ENCODE results near the gene ACOT9. TPM values are rescaled to one million over a fixed set of nuclear protein-coding genes. Genes with fewer than 3 reads are reported as not detected.

The ACOT9 gene
- total and polyA plus RNA-seq, 2 experiments from 2014 or later, result 35.9 to 38.5 TPM

GRCh38 chrX:23656091-23656490, 87.0 kb downstream of the ACOT9 start:
- Histone ChIP-seq H4K20me1 (ENCODE audit: insufficient read depth, poor library complexity, severe bottlenecking) (no peaks in the 10 kb centered on the region), H3K4me1 (ENCODE audit: insufficient read depth) (peaks cover 22% of the 10 kb centered on the region), H2AFZ (no peak overlapping the region), H3K27ac (peak overlapping the region; percentile 72), H3K9me2 (replicated peaks; ENCODE audit: insufficient read depth) (no peaks in the 10 kb centered on the region), H3K4me3 (no peak overlapping the region), H3K9me3 (ENCODE audit: low read depth) (no peaks in the 10 kb centered on the region), H3K27me3 (no peaks in the 10 kb centered on the region), H3K36me3 (replicated peaks; ENCODE audit: insufficient read depth, low read depth) (no peaks in the 10 kb centered on the region), H3K79me2 (no peaks in the 10 kb centered on the region), H3K4me2 (no peak overlapping the region)
- TF ChIP-seq EZH2phosphoT487 (IDR thresholded peaks at IDR 0.05; ENCODE audit: low read depth, severe bottlenecking, unreplicated experiment), result no peak
- TF ChIP-seq EZH2 (IDR thresholded peaks at IDR 0.05; ENCODE audit: borderline replicate concordance), result no peak
- TF ChIP-seq CTCF (IDR thresholded peaks at IDR 0.05; ENCODE audit: poor library complexity), result no peak
- DNase-seq (ENCODE audit: low spot score), result no peak
- WGBS (ENCODE audit: low lambda C conversion rate, missing lambda C conversion rate), result 61% methylated on average over 5 of the region's 5 CpGs

Small RNAs within 50 kb of the gene (small RNA-seq; reads per million reads assigned to genes)
- not detected for gene RF00019

Other genes with a start within 250 kb of the ACOT9 start
- gene PRDX4, start 75.8 kb downstream of the ACOT9 start, total RNA-seq, result 601 and 649 TPM in 2 replicates
- 841 and 910 TPM in 2 replicates for gene PRDX4, start 75.8 kb downstream of the ACOT9 start, polyA plus RNA-seq
- gene SAT1, start 39.9 kb upstream of the ACOT9 start, total RNA-seq, result 1,753 and 1,822 TPM in 2 replicates
- 2,173 and 2,458 TPM in 2 replicates for gene SAT1, start 39.9 kb upstream of the ACOT9 start, polyA plus RNA-seq
- gene APOO, start 164.7 kb upstream of the ACOT9 start, total RNA-seq, result 21.9 and 27.0 TPM in 2 replicates
- 35.3 and 45.1 TPM in 2 replicates for gene APOO, start 164.7 kb upstream of the ACOT9 start, polyA plus RNA-seq
- gene CXorf58, start 164.7 kb upstream of the ACOT9 start, total RNA-seq, result 0.60 and 2.8 TPM in 2 replicates
- gene CXorf58, start 164.7 kb upstream of the ACOT9 start, polyA plus RNA-seq, result 0.58 TPM in 1 of 2 replicates, not detected in the other